ENCODE measurements around the gene TP53BP1.
"Not testable (repeated sequence)": the region's sequence is repeated elsewhere in the genome, so short reads cannot be mapped to it uniquely, and the experiment has no call there.

The TP53BP1 gene

DNA sequence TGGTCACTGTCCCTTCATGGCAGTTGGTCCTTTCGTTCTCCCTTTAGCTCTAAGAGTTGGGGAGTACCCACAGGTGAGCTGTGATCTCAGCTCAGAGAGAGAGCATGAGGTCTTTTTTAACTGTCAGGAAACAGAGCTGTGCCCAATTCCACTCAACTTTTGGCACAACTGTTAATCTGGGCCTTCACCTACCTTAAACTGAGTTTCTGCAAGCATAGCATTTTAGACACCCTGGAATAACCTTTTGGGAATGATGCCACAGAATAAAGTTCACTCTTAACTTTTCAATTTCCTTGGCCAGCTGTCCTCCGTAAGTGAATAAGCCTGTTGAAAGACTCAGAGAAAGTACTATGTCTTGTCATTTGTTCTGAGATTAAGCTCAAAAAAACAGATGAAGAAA lies 86.1 kb downstream of the TP53BP1 start:
- H3K4me3 ChIP-seq (ENCODE audit: severe bottlenecking) = no peak overlapping the region
- DNase-seq (ENCODE audit: low spot score) (no peak), ATAC-seq (ENCODE audit: low read depth) (no peak)
- no peaks in the 10 kb centered on the region for H3K9me3 ChIP-seq (ENCODE audit: severe bottlenecking)
- no peaks in the 10 kb centered on the region for H3K4me1 ChIP-seq (ENCODE audit: insufficient read depth, poor library complexity, severe bottlenecking)
- TF ChIP-seq, protein P1, sequence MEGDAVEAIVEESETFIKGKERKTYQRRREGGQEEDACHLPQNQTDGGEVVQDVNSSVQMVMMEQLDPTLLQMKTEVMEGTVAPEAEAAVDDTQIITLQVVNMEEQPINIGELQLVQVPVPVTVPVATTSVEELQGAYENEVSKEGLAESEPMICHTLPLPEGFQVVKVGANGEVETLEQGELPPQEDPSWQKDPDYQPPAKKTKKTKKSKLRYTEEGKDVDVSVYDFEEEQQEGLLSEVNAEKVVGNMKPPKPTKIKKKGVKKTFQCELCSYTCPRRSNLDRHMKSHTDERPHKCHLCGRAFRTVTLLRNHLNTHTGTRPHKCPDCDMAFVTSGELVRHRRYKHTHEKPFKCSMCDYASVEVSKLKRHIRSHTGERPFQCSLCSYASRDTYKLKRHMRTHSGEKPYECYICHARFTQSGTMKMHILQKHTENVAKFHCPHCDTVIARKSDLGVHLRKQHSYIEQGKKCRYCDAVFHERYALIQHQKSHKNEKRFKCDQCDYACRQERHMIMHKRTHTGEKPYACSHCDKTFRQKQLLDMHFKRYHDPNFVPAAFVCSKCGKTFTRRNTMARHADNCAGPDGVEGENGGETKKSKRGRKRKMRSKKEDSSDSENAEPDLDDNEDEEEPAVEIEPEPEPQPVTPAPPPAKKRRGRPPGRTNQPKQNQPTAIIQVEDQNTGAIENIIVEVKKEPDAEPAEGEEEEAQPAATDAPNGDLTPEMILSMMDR (IDR thresholded peaks at IDR 0.05; ENCODE audit: poor library complexity, severe bottlenecking) = no peak
- H3K27me3 ChIP-seq (ENCODE audit: insufficient read depth, poor library complexity, severe bottlenecking) = no peaks in the 10 kb centered on the region
- no peak overlapping the region for H3K27ac ChIP-seq (ENCODE audit: poor library complexity, severe bottlenecking)
- H3K36me3 ChIP-seq (ENCODE audit: low read depth) = peaks cover 97% of the 10 kb centered on the region

DNA sequence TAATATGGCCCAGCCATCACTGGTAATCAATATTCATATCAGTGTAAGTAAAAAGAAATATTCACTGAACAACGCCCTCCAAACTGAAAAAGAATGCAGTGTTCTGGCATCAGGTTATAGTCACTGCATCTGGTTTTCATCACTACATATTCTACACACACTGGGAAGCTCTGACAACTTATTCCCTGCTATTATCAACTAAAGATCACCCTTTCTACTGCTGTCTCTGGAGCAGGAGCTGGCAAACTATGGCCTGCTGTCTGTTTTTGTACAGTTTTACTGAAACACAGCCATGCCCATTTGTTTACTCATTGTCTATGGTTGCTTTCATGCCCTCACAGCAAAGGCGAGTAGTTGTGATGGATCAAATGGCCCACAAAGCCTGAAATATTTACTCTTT lies 86.8 kb downstream of the TP53BP1 start:
- TF ChIP-seq, protein P1 (IDR thresholded peaks at IDR 0.05; ENCODE audit: poor library complexity, severe bottlenecking) = no peak
- no peak for DNase-seq (ENCODE audit: low spot score)
- Histone ChIP-seq H3K4me3 (ENCODE audit: severe bottlenecking) (no peak overlapping the region), H3K27ac (ENCODE audit: poor library complexity, severe bottlenecking) (no peak overlapping the region), H3K27me3 (ENCODE audit: insufficient read depth, poor library complexity, severe bottlenecking) (no peaks in the 10 kb centered on the region), H3K36me3 (ENCODE audit: low read depth) (peaks cover 98% of the 10 kb centered on the region), H3K4me1 (ENCODE audit: insufficient read depth, poor library complexity, severe bottlenecking) (no peaks in the 10 kb centered on the region), H3K9me3 (ENCODE audit: severe bottlenecking) (no peaks in the 10 kb centered on the region)
- no peak for ATAC-seq (ENCODE audit: low read depth)

DNA sequence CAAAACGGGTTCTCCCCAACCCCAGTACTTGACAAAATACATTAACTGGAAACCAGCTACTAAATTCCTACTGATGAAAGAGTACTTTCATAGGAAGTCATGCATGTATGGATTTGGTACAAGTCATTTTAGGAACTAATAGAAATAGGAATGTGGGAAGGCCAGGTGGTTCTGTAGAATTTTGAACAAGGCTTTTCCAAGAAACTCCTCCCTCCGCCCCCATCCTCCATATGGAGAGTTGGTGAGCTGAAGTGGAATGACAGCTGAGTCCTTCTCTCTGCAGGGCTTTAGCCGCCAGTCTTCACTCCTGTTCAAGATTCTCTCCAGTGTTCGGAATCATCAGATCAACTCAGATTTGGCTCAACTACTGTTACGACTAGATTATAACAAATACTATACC lies 88.8 kb downstream of the TP53BP1 start:
- no peak overlapping the region for H3K4me3 ChIP-seq (ENCODE audit: severe bottlenecking)
- ATAC-seq (ENCODE audit: low read depth) (no peak), DNase-seq (ENCODE audit: low spot score) (no peak)
- TF ChIP-seq, protein P1 (IDR thresholded peaks at IDR 0.05; ENCODE audit: poor library complexity, severe bottlenecking) = no peak
- no peaks in the 10 kb centered on the region for H3K4me1 ChIP-seq (ENCODE audit: insufficient read depth, poor library complexity, severe bottlenecking)
- H3K27ac ChIP-seq (ENCODE audit: poor library complexity, severe bottlenecking) = no peak overlapping the region
- H3K27me3 ChIP-seq (ENCODE audit: insufficient read depth, poor library complexity, severe bottlenecking) = no peaks in the 10 kb centered on the region
- no peaks in the 10 kb centered on the region for H3K9me3 ChIP-seq (ENCODE audit: severe bottlenecking)
- H3K36me3 ChIP-seq (ENCODE audit: low read depth) = peaks cover 100% of the 10 kb centered on the region

DNA sequence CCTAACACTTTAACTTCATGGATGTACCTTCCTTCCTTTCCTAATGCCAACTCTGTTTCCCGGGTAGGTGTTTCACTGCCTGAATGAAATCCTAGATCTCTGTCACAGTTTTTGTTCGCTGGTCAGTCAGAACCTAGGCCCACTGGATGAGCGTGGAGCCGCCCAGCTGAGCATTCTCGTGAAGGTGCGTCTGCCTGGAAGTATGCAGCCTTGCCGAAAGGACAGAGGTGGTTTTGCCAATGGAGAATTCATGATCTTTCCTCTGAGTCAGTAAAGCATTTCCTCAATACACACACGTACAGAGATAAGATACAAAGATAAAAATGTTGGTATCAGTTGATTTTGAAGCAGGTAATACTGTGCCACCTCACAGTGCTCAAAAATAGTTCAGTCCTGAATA lies 89.3 kb downstream of the TP53BP1 start:
- H3K4me3 ChIP-seq (ENCODE audit: severe bottlenecking) = no peak overlapping the region
- no peaks in the 10 kb centered on the region for H3K4me1 ChIP-seq (ENCODE audit: insufficient read depth, poor library complexity, severe bottlenecking)
- ATAC-seq (ENCODE audit: low read depth) (no peak), DNase-seq (ENCODE audit: low spot score) (no peak)
- TF ChIP-seq, protein P1 (IDR thresholded peaks at IDR 0.05; ENCODE audit: poor library complexity, severe bottlenecking) = no peak
- H3K36me3 ChIP-seq (ENCODE audit: low read depth) = peaks cover 100% of the 10 kb centered on the region
- H3K27ac ChIP-seq (ENCODE audit: poor library complexity, severe bottlenecking) = no peak overlapping the region
- H3K9me3 ChIP-seq (ENCODE audit: severe bottlenecking) = no peaks in the 10 kb centered on the region
- H3K27me3 ChIP-seq (ENCODE audit: insufficient read depth, poor library complexity, severe bottlenecking) = no peaks in the 10 kb centered on the region

DNA sequence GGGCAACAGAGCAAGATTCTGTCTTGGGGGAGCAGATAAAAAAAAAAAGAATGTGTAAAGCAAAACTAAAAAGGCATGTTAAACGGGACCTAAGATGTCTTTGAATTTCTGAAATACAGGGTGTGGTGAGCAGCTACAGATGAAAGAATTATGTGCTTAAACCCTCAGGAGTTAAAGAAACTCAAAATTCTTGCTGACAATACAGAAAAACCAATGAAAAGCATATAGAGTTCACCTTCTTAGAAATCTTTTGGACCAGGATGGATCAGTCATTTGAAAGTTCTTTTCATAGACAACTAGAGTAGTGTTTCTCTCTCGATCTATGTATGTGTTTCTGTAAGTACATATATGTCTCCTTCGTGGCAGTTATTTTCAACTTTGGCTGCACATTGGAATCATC lies 90.7 kb downstream of the TP53BP1 start:
- Histone ChIP-seq H3K4me1 (ENCODE audit: insufficient read depth, poor library complexity, severe bottlenecking) (no peaks in the 10 kb centered on the region), H3K27me3 (ENCODE audit: insufficient read depth, poor library complexity, severe bottlenecking) (no peaks in the 10 kb centered on the region), H3K9me3 (ENCODE audit: severe bottlenecking) (no peaks in the 10 kb centered on the region), H3K4me3 (ENCODE audit: severe bottlenecking) (no peak overlapping the region), H3K27ac (ENCODE audit: poor library complexity, severe bottlenecking) (no peak overlapping the region), H3K36me3 (ENCODE audit: low read depth) (peaks cover 98% of the 10 kb centered on the region)
- DNase-seq (ENCODE audit: low spot score) = no peak
- ATAC-seq (ENCODE audit: low read depth) = no peak
- TF ChIP-seq, protein P1 (IDR thresholded peaks at IDR 0.05; ENCODE audit: poor library complexity, severe bottlenecking) = no peak

DNA sequence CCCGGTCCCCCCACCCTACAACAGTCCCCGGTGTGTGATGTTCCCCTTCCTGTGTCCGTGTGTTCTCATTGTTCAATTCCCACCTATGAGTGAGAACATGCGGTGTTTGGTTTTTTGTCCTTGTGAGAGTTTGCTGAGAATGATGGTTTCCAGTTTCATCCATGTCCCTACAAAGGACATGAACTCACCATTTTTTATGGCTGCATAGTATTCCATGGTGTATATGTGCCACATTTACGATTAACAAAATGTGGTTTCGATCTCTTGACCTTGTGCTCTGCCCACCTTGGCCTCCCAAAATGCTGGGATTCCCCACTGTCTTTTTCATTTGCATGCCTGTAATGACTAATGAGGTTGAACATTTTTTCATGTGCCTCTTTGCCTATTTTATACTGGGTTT lies 99.4 kb downstream of the TP53BP1 start:
- not testable (repeated sequence) for H3K4me3 ChIP-seq (ENCODE audit: severe bottlenecking); DNase-seq (ENCODE audit: low spot score); ATAC-seq (ENCODE audit: low read depth); H3K9me3 ChIP-seq (ENCODE audit: severe bottlenecking); H3K4me1 ChIP-seq (ENCODE audit: insufficient read depth, poor library complexity, severe bottlenecking); H3K27me3 ChIP-seq (ENCODE audit: insufficient read depth, poor library complexity, severe bottlenecking); H3K27ac ChIP-seq (ENCODE audit: poor library complexity, severe bottlenecking)
- H3K36me3 ChIP-seq (ENCODE audit: low read depth) = peaks cover 74% of the 10 kb centered on the region

Data from RWPE2 (cell line).